GM19397 (cell line): Measurements from ENCODE around the gene KRT85.

Experiments used
- ATAC-seq: cut with Tn5 transposase; IDR thresholded peaks from one replicate; pipeline ENCODE4 v1.9.1; 2021; ENCODE audit warnings: mild to moderate bottlenecking, moderate library complexity; ENCODE audit not compliant: unreplicated experiment

The KRT85 gene

DNA sequence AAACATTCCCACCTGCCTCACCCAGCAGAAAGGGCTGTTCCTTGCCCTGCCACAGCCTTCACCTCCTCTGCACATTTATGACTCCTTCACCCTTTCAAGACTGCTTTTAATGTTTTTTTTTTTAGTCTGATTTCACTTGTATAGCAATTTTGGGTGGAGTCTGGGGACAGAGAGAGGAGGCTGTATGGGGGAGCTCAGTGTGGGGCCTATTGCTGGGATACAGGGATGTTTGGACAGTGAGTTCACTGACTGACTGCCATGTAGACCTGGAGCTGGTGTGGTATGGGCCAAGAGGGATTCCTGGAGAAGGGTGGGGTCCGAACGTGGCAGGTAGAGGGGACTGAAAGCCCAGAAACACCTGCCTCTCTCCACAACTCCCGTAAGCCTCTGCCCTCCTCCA lies 1.9 kb upstream of the KRT85 start:
- ATAC-seq = no peak

- no peak for ATAC-seq
Observed at GRCh38 chr12:52368508-52368907, 1.2 kb upstream of the KRT85 start.

- ATAC-seq = no peak
Observed at GRCh38 chr12:52367876-52368275, 595 bp upstream of the KRT85 start.

- no peak for ATAC-seq
Observed at GRCh38 chr12:52364901-52365489, 2.3 kb downstream of the KRT85 start.

GRCh38 chr12:52364061-52364460 lies 3.2 kb downstream of the KRT85 start:
- ATAC-seq = no peak

DNA sequence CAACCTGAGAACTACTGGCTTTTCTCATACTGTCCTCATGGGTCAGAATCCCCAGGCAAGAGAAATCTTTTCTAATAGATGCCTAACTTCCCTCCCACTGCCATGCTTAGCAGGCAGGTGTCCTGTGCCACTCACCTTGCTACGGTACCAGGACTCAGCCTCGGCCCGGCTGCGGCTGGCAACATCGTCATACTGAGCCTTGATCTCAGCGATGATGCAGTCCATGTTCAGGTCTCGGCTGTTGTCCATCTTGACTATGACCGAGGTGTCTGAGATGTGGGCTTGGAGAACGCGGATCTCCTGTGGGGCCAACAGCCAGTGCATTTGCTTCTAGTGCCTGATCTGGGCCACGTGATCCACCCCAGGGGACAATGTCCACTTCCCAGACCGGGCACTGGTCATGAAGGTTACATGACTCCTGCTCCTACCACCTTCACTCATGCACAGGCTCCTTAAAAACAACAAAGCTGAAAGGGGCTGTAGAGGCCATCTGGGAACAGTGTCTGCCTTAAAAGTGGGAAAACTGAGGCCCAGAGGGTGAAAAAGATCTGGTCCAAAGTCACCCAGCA lies 4.1 kb downstream of the KRT85 start:
- ATAC-seq = no peak

- ATAC-seq = no peak
Observed at GRCh38 chr12:52362118-52362726, 5.1 kb downstream of the KRT85 start.

DNA sequence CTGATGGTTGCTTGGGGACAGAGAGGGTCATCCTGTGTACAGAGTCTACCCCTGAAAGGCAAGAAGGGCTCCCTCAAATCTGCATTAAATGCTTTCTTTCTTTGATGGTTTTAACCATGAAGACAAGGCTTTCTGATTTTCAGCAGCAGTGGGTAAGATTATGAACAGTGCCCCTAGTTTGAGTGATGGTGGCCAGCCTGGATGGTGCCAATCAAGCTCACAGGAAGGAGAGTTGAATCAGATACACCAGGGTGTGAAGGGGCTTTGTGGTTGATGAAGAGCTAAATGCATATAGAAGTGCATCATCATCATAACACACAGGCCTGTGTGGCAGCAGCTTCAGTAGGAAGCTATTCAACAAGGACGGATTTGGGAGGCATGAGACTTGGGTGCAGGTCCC lies 5.7 kb downstream of the KRT85 start:
- ATAC-seq = no peak

DNA sequence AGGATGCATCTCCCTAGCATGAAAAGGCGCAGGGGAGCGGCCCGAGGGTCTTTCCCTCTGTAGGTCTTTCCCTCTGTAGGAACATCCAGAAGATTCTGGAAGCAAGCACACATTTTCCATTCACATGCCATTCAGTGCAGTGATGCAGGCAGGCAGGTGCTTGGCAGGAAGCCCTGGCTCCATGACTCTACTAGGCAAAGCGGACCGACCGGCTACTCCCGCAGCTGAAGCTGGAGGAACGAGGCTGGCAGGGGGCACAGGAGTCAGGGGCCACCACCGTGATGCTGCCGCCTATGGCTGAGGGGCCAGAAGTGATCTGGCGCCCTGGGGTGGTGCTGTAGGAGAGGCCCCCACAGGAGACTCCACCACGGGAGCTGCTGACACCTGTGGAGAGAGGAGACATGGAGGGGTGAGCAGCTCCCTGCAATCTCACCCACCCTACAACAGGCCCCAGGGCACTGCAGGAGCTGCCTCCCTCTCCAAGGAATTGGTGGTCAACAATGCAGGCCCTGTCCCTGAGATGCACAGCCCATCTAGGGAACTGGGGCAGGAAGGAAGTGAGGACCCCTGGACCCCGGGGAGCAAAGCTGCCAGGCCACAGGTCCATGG lies 6.5 kb downstream of the KRT85 start:
- no peak for ATAC-seq

DNA sequence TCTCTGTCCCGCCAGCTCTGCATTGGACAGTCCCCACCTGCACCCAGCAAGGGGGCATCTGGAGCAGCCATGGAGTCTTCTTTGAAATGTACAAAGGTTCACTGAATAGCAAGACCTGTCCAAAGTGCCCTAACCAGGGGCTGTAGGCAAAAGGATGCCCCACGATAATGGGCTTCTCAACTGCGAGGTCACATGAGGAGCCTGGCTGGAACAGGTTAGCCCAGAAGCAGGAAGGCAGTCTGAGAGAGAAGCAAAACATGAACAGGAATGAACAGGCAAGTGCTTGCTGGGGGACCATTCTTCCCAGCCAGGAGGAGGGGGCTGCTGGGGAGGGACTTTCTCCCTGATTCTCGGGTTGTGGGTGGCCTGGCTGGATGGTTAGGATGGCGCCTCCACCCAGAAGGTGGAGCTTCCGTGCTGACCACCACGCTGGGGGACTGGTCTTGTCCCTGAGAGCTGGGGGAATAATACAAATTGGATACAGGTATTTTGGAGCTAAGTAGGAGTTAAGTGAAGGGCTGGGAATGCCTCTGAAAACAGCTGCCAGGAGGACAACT lies 7.1 kb downstream of the KRT85 start:
- no peak for ATAC-seq

DNA sequence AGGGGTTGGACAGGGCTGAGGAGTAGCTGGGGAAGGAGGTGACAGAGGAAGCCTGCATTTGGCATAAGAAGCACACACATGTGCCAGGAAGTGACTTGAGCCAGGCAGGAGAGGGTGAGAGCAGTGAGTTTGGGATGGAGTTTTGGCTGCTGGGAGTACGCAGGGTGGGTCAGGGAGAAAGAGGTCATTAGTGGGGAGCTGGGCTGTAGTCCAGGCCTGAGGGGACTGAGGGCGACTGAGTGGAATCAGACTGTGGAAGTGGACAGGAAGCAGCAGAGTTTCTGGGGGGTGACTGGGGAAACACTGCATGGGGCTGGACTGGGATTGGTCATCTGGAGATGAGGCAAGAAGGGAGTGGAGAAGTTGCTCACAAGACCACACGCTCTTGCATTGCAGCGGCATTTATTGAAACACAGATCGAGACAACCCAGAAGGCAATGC lies 7.6 kb downstream of the KRT85 start:
- ATAC-seq = no peak

GRCh38 chr12:52358575-52359350 lies 8.5 kb downstream of the KRT85 start:
- ATAC-seq = peak; percentile 87

GRCh38 chr12:52356762-52357580 lies 10.3 kb downstream of the KRT85 start:
- ATAC-seq = no peak

- ATAC-seq = no peak
Observed at GRCh38 chr12:52356031-52356761, 11.1 kb downstream of the KRT85 start.

- no peak for ATAC-seq
Observed at GRCh38 chr12:52355176-52355575, 12.1 kb downstream of the KRT85 start.

- ATAC-seq = no peak
Observed at GRCh38 chr12:52354200-52354599, 13.1 kb downstream of the KRT85 start.

- no peak for ATAC-seq
Observed at GRCh38 chr12:52353766-52354165, 13.5 kb downstream of the KRT85 start.

GRCh38 chr12:52352951-52353350 lies 14.3 kb downstream of the KRT85 start:
- ATAC-seq = no peak

- ATAC-seq = no peak
Observed at GRCh38 chr12:52351196-52352059, 15.9 kb downstream of the KRT85 start.
